B cell (primary cell): ENCODE measurements around the gene TIAM2. TPM values are rescaled to one million over a fixed set of nuclear protein-coding genes. Genes with fewer than 3 reads are reported as not detected.

Source experiments
- ATAC-seq: fragments of 200-7000 bp; cut with Tn5 transposase; one replicate; pipeline ENCODE4 v1.10.0; 2021; ENCODE audit warnings: low read depth, mild to moderate bottlenecking, moderate number of reproducible peaks, moderate library complexity
- CTCF ChIA-PET: fragments of 350-600 bp; sonication (Branson Sonifier 250); formaldehyde crosslinking; loops from one replicate; lab custom pipeline; 2021; ENCODE audit warnings: antibody characterized with exemption, inconsistent platforms; lab: Charles Lee
- POLR2A ChIA-PET: fragments of 350-600 bp; sonication (Branson Sonifier 250); formaldehyde crosslinking; loops from one replicate; lab custom pipeline; 2021; ENCODE audit warnings: antibody characterized with exemption; lab: Charles Lee
- DNase-seq: peaks from one replicate; pipeline ENCODE4 v3.0.0; 2013
- H2AFZ ChIP-seq: 2 replicates; pipeline ENCODE4 v1.6.1; 2012; ENCODE audit warnings: mild to moderate bottlenecking, low read depth, low read length; ENCODE audit not compliant: insufficient read depth, poor library complexity, severe bottlenecking
- H3K27ac ChIP-seq, 2 donors: 1 replicate in 1 of 2; 2 replicates in 1 of 2; pipeline ENCODE4 v1.5.1; 2012 to 2013; ENCODE audit warnings: low read length in 2 of 2, mild to moderate bottlenecking in 2 of 2, moderate library complexity in 1 of 2
- H3K27me3 ChIP-seq, 4 experiments: fragments of 200-600 bp in 1 of 4; sonication (generic) in 1 of 4; replicated peaks in 1 of 4; 1 replicate in 2 of 4; 2 replicates in 2 of 4; pipeline versions ENCODE4 v1.6.1 to v1.7.0; 2013 to 2016; ENCODE audit warnings: low read length in 3 of 4, mild to moderate bottlenecking in 2 of 4, mixed read lengths in 1 of 4, moderate library complexity in 1 of 4; ENCODE audit not compliant: insufficient read depth in 4 of 4, control insufficient read depth in 3 of 4; ENCODE audit errors: control extremely low read depth in 1 of 4
- H3K36me3 ChIP-seq, 2 experiments: replicated peaks in 1 of 2; 1 replicate in 1 of 2; 2 replicates in 1 of 2; pipeline versions ENCODE4 v1.6.1 to v1.7.1; 2013; ENCODE audit warnings: low read length in 1 of 2; ENCODE audit not compliant: insufficient read depth in 2 of 2, control insufficient read depth in 1 of 2; ENCODE audit errors: control extremely low read depth in 1 of 2, extremely low read depth in 1 of 2
- H3K4me1 ChIP-seq, 2 donors: fragments of 200-600 bp in 1 of 2; sonication (generic) in 1 of 2; 1 replicate in 1 of 2; 2 replicates in 1 of 2; pipeline versions ENCODE4 v1.5.1 to v1.6.1; 2013 to 2017; ENCODE audit warnings: low read length in 2 of 2; ENCODE audit not compliant: control insufficient read depth in 2 of 2, insufficient read depth in 2 of 2
- H3K4me2 ChIP-seq: replicated peaks from 2 replicates; pipeline ENCODE3; 2012; ENCODE audit warnings: mild to moderate bottlenecking, low read depth, low read length; ENCODE audit not compliant: poor library complexity, severe bottlenecking
- H3K4me3 ChIP-seq, 5 experiments: fragments of 200-600 bp in 1 of 5; sonication (generic) in 1 of 5; 1 replicate in 3 of 5; 2 replicates in 2 of 5; pipeline versions ENCODE4 v1.5.1 to v1.7.0; 2011 to 2016; ENCODE audit warnings: low read length in 4 of 5, mild to moderate bottlenecking in 4 of 5, low read depth in 2 of 5, control low read depth in 1 of 5, moderate library complexity in 1 of 5; ENCODE audit not compliant: insufficient read depth in 1 of 5; ENCODE audit errors: control extremely low read depth in 1 of 5, extremely low read depth in 1 of 5
- H3K79me2 ChIP-seq: fragments of 200-600 bp; sonication (generic); one replicate; pipeline ENCODE4 v1.6.0; 2016; ENCODE audit warnings: low read length; ENCODE audit not compliant: control insufficient read depth, insufficient read depth
- H3K9ac ChIP-seq: fragments of 200-600 bp; sonication (generic); 2 replicates; pipeline ENCODE4 v1.6.1; 2017; ENCODE audit warnings: mild to moderate bottlenecking, low read length, moderate library complexity
- H3K9me3 ChIP-seq, 3 donors: one replicate each; pipeline versions ENCODE4 v1.6.1 to v1.7.1; 2013; ENCODE audit warnings: low read length in 2 of 3; ENCODE audit not compliant: control insufficient read depth in 2 of 3, insufficient read depth in 1 of 3; ENCODE audit errors: control extremely low read depth in 1 of 3
- H4K20me1 ChIP-seq: 2 replicates; pipeline ENCODE4 v1.6.0; 2012; ENCODE audit warnings: mild to moderate bottlenecking, low read length; ENCODE audit not compliant: insufficient read depth, control insufficient read depth, poor library complexity, severe bottlenecking
- H3K27ac Mint-ChIP-seq: one replicate; pipeline ENCODE4 v1.8.0; 2021; ENCODE audit warnings: mixed read lengths
- H3K27me3 Mint-ChIP-seq: one replicate; pipeline ENCODE4 v1.8.0; 2021; ENCODE audit warnings: mixed read lengths
- H3K4me1 Mint-ChIP-seq: one replicate; pipeline ENCODE4 v1.8.0; 2021; ENCODE audit warnings: mixed read lengths
- H3K4me3 Mint-ChIP-seq: one replicate; pipeline ENCODE4 v1.8.0; 2021; ENCODE audit warnings: mixed read lengths
- H3K9me3 Mint-ChIP-seq: one replicate; pipeline ENCODE4 v1.8.0; 2022; ENCODE audit warnings: mixed read lengths; ENCODE audit not compliant: insufficient read depth
- CTCF ChIP-seq: fragments of 200-600 bp; IDR thresholded peaks from one replicate; pipeline ENCODE4 v1.8.0; 2022; ENCODE audit warnings: antibody characterized with exemption, mild to moderate bottlenecking
- EZH2 ChIP-seq: IDR thresholded peaks from 2 replicates; pipeline ENCODE4 v1.6.1; 2012; ENCODE audit warnings: borderline replicate concordance, low read depth, mild to moderate bottlenecking, moderate library complexity, low read length; ENCODE audit not compliant: insufficient read depth, poor library complexity, severe bottlenecking
- WGBS: methylation state at CpG from one replicate; pipeline ENCODE4 v1.1.5; 2013; ENCODE audit warnings: missing lambda C conversion rate; ENCODE audit not compliant: insufficient coverage; 5-methylcytosine and 5-hydroxymethylcytosine counted together
- intact Hi-C: fragments of 100-400 bp; cut with micrococcal nuclease; formaldehyde crosslinking; loops from one replicate; pipeline ENCODE4 v1.10.0; 2022
- polyA plus RNA-seq: library from polyadenylated mRNA; depleted of rRNA; stranded (reverse); fragments of >200 nt; gene quantifications from 2 replicates; pipeline ENCODE4 v1.2.3, GENCODE V29; 2012
- total RNA-seq, 2 donors: library from RNA; stranded (reverse); fragments of 120-200 nt in 1 of 2; gene quantifications; 1 replicate in 1 of 2; 2 replicates in 1 of 2; pipeline versions ENCODE4 v1.2.3 to v1.2.4, GENCODE V29; 2013 to 2022

The TIAM2 gene
- total and polyA plus RNA-seq, 2 donors (not counting 1 experiment from before 2014, with no cell fraction given), result 13.1 to 18.8 TPM

- no peak for ATAC-seq
- DNase-seq, result no peak
- no peak overlapping the region for H3K9ac ChIP-seq
- H3K4me3 ChIP-seq, result no peak overlapping the region
- no peaks in the 10 kb centered on the region for H3K79me2 ChIP-seq
- intact Hi-C loops, result loop anchor here (5.0 kb wide), 1 partner anchor 583 kb away; no protein-coding TSS in a partner anchor
- no peak for TF ChIP-seq CTCF
- no peak for TF ChIP-seq EZH2
- no peaks in the 10 kb centered on the region for H3K9me3 ChIP-seq
- 91% methylated on average over 6 of the region's 9 CpGs for WGBS
- H3K27ac ChIP-seq, result no peak overlapping the region
- POLR2A ChIA-PET, result no interaction called here
- H4K20me1 ChIP-seq, result no peaks in the 10 kb centered on the region
- H3K27ac Mint-ChIP-seq, result no peak overlapping the region
- H3K27me3 Mint-ChIP-seq, result no peaks in the 10 kb centered on the region
- H3K4me1 Mint-ChIP-seq, result peaks cover 11% of the 10 kb centered on the region
- no peak overlapping the region for H3K4me2 ChIP-seq
- CTCF ChIA-PET, result no interaction called here
- H3K27me3 ChIP-seq, result no peaks in the 10 kb centered on the region
- H2AFZ ChIP-seq, result no peak overlapping the region
- H3K4me1 ChIP-seq, result peaks cover 3 to 5% of the 10 kb centered on the region in 2 donors
- H3K36me3 ChIP-seq, result peaks cover 22 to 42% of the 10 kb centered on the region in 2 experiments
- no peak overlapping the region for H3K4me3 Mint-ChIP-seq
- H3K9me3 Mint-ChIP-seq, result no peaks in the 10 kb centered on the region
Measured at GRCh38 chr6:155264693-155265320, 269.7 kb downstream of the TIAM2 start.

GRCh38 chr6:155265843-155266535 is 270.9 kb downstream of the TIAM2 start:
- Histone ChIP-seq H3K27ac (no peak overlapping the region), H3K27me3 (no peaks in the 10 kb centered on the region), H2AFZ (no peak overlapping the region), H3K36me3 (peaks cover 17 to 37% of the 10 kb centered on the region in 2 experiments), H4K20me1 (no peaks in the 10 kb centered on the region), H3K9me3 (no peaks in the 10 kb centered on the region), H3K79me2 (no peaks in the 10 kb centered on the region), H3K4me2 (no peak overlapping the region), H3K4me3 (no peak overlapping the region), H3K9ac (no peak overlapping the region), H3K4me1 (peaks cover 3 to 5% of the 10 kb centered on the region in 2 donors)
- ATAC-seq (no peak), DNase-seq (no peak)
- TF ChIP-seq EZH2 (no peak), CTCF (no peak)
- POLR2A ChIA-PET, result no interaction called here
- no peaks in the 10 kb centered on the region for H3K9me3 Mint-ChIP-seq
- intact Hi-C loops, result loop anchor here (5.0 kb wide), 1 partner anchor 584 kb away; no protein-coding TSS in a partner anchor
- peaks cover 11% of the 10 kb centered on the region for H3K4me1 Mint-ChIP-seq
- H3K27me3 Mint-ChIP-seq, result no peaks in the 10 kb centered on the region
- H3K4me3 Mint-ChIP-seq, result no peak overlapping the region
- 94% methylated on average over 3 of the region's 4 CpGs for WGBS
- CTCF ChIA-PET, result interaction anchor here (0.9 kb wide), 1 partner anchor 590 kb away, joined by 3 read pairs; no protein-coding TSS in a partner anchor
- H3K27ac Mint-ChIP-seq, result no peak overlapping the region
